ENCODE data around the gene NQO2.
"Not testable (repeated sequence)": the region's sequence is repeated elsewhere in the genome, so short reads cannot be mapped to it uniquely, and the experiment has no call there.

NQO2 gene

DNA sequence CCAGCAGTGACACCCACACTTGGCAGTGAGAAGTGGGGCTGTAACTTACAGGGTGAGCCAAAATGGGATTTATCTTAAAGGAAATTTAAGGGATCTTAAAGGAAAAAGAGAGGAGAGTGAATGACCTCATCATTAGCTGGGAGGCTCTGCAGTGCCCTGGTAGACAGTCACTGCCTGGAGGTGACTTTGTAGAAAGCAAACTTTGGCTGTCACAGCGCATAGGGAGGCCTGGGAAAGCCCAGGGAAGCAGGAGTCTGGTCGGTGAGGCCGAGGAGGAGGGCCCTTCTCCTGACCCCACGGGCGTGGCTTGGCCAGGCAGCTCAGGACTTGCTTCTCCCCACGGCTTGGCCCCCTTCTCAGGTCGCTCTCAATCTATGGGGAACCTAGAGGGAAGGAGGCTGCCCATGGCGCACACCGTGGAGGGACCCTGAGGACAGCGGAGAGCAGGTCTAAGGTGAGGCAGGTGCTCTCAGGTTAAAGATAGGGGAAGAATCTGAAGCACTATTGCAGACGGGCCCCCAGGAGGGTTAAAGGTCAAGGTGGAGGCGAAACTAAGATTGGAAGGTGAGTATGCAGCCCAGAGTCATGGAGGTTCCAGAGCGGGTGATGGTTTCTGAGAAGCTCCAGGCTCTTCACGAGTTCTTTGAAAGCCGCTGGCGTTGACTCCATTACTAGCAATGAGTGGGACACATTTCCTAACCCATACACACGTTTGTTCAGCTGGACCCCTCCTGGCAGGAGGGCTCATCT is 53.0 kb downstream of the NQO2 start:
- H3K4me3 ChIP-seq (ENCODE audit: low read depth, low read length), result no peak overlapping the region
- ChIA-PET POLR2A (interaction anchor here (0.8 kb wide), 1 partner anchor 51 kb away, joined by 3 read pairs; no protein-coding TSS in a partner anchor), CTCF (interaction anchor here (0.7 to 7.4 kb wide), 6 partner anchors 23 to 65 kb away, joined by 3 to 69 read pairs (median 4); partner anchors contain the start of gene NQO2)
- DNase-seq (ENCODE audit: low read depth, low spot score), result no peak
- TF ChIP-seq, protein P1, sequence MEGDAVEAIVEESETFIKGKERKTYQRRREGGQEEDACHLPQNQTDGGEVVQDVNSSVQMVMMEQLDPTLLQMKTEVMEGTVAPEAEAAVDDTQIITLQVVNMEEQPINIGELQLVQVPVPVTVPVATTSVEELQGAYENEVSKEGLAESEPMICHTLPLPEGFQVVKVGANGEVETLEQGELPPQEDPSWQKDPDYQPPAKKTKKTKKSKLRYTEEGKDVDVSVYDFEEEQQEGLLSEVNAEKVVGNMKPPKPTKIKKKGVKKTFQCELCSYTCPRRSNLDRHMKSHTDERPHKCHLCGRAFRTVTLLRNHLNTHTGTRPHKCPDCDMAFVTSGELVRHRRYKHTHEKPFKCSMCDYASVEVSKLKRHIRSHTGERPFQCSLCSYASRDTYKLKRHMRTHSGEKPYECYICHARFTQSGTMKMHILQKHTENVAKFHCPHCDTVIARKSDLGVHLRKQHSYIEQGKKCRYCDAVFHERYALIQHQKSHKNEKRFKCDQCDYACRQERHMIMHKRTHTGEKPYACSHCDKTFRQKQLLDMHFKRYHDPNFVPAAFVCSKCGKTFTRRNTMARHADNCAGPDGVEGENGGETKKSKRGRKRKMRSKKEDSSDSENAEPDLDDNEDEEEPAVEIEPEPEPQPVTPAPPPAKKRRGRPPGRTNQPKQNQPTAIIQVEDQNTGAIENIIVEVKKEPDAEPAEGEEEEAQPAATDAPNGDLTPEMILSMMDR (IDR thresholded peaks at IDR 0.05; ENCODE audit: insufficient read depth, low read length, missing control alignments), result no peak

DNA sequence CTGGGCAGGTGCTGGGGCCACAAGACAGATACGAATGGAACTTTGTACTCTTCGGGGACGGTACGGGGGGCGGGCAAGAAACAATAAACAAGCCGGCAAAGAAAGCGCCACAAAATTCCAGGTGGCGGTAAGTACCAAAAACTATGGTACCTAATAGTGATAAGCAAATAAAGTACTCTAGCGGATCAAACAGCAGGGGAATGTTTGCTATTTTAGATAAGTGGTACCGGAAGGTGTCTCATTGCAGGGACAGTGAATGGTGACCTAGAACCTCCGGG is 53.5 kb downstream of the NQO2 start:
- H3K4me3 ChIP-seq (ENCODE audit: low read depth, low read length), result peak overlapping the region; percentile 55
- ChIA-PET CTCF (interaction anchor here (0.7 to 7.4 kb wide), 11 partner anchors 20 to 207 kb away, joined by 3 to 69 read pairs (median 4); partner anchors contain the start of gene NQO2), POLR2A (interaction anchor here (0.8 to 1.5 kb wide), 3 partner anchors 51 to 63 kb away, joined by 3 to 6 read pairs (median 4); partner anchors contain the start of gene NQO2)
- no peak for DNase-seq (ENCODE audit: low read depth, low spot score)
- TF ChIP-seq, protein P1 (IDR thresholded peaks at IDR 0.05; ENCODE audit: insufficient read depth, low read length, missing control alignments), result no peak

DNA sequence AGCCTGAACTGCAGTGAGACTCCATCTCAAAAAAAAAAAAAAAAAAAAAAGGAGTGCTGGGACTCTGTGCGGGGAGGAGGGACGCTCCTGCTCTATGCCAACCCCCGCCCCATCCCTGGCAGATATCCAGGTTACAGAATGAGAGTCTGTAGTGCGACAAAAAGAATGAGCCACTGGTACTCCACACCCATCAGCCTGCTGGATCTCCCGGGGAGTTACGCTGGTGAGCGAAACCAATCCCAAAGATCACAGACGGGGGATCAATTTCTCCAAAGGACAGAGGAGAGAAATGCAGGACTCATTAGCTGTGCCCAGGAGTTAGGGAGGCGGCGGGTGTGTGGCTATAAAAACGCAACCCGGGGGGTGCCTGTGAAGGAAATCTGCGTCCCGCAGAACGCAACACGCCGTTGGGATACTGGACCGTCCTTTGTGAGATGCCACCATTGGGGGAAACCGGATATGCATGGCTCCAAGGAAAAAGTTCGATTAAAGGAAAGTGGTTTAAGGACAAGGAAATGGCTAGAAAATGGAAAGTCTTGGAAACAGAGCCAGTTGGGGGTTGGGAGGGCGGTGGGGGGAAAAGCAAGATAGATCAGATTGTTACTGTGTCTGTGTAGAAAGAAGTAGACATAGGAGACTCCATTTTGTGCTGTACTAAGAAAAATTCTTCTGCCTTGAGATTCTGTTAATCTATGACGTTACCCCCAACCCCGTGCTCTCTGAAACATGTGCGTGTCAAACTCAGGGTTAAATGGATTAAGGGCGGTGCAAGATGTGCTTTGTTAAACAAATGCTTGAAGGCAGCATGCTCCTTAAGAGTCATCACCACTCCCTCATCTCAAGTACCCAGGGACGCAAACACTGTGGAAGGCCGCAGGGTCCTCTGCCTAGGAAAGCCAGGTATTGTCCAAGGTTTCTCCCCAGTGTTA is 54.8 kb downstream of the NQO2 start:
- H3K4me3 ChIP-seq (ENCODE audit: low read depth, low read length), result peak overlapping the region; percentile 50

DNA sequence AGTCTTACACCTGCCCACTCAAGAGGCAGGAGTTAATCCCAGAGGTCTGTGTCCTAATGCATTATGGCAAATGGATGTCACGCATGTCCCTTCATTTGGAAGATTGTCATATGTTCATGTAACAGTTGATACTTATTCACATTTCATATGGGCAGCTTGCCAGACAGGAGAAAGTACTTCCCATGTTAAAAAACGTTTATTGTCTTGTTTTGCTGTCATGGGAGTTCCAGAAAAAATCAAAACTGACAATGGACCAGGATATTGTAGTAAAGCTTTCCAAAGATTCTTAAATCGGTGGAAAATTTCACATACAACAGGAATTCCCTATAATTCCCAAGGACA is 55.4 kb downstream of the NQO2 start:
- CTCF ChIA-PET, result interaction anchor here (2.4 to 7.4 kb wide), 3 partner anchors 54 to 62 kb away, joined by 12 to 69 read pairs (median 14); partner anchors contain the start of gene NQO2
- POLR2A ChIA-PET, result not testable (repeated sequence)

More for the DNA sequence above, 54.8 kb downstream of the NQO2 start:
- DNase-seq (ENCODE audit: low read depth, low spot score), result not testable (repeated sequence)
- POLR2A ChIA-PET, result interaction anchor here (1.0 to 1.5 kb wide), 2 partner anchors 55 to 65 kb away, joined by 4 to 6 read pairs; partner anchors contain the start of gene NQO2
- CTCF ChIA-PET, result interaction anchor here (1.0 to 7.4 kb wide), 7 partner anchors 21 to 208 kb away, joined by 3 to 69 read pairs (median 7); partner anchors contain the start of gene NQO2

DNA sequence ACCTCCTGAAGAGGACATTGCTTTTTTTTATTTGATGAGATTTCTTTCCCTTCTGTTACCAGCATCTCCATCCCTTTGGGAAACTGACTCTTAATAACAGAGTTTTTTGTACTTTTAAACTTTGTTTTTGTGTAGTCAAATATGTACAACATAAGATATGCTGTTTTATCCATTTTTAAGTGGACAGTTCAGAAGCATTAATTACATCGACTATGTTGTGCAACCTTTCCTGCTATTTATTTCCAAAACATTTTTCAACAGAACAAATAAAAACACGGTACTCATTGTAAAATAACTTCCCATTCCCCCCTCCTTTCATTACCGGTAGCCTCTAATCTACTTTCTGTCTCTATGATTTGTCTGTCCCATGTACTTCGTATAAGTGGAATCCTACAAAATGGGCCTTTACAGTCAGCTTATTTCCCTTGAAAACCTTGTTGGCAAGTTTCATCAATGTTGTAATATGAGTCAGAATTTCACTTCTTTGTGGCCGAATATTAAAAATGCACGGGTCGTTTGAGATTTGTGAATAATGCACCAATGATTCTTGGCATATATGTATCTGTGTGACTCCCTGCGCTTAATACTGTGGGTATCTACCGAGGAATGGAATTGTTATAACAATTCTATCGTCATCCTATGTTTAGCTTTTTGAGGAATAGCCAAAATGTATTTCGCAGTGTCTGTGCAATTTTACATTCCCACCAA is 57.5 kb downstream of the NQO2 start:
- POLR2A ChIA-PET, result no interaction called here
- TF ChIP-seq, protein P1 (IDR thresholded peaks at IDR 0.05; ENCODE audit: insufficient read depth, low read length, missing control alignments), result no peak
- CTCF ChIA-PET, result interaction anchor here (0.6 to 7.4 kb wide), 14 partner anchors 9 to 319 kb away, joined by 3 to 69 read pairs (median 5); partner anchors contain the start of gene NQO2
- no peak overlapping the region for H3K4me3 ChIP-seq (ENCODE audit: low read depth, low read length)
- DNase-seq (ENCODE audit: low read depth, low spot score), result no peak

More for the DNA sequence above, 55.4 kb downstream of the NQO2 start:
- H3K4me3 ChIP-seq (ENCODE audit: low read depth, low read length); DNase-seq (ENCODE audit: low read depth, low spot score): not testable (repeated sequence)

DNA sequence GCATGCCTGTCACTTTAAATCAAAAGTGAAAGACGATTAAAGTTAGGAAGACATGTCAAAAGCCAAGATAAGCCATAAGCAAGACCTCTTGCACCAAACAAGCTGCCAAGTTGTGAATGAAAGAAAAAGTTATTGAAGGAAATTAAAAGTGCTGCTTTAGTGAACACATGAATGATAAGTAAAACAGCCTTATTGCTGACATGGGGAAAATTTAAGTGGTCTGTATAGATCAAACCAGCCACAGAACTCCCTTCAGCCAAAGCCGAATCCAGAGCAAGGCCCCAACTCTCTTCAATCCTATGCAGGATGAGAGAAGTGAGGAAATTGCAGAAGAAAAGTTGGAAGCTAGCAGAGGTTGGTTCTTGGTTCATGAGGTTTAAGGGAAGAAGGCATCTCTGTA is 59.3 kb downstream of the NQO2 start:
- DNase-seq (ENCODE audit: low read depth, low spot score), result no peak
- ChIA-PET CTCF (interaction anchor here (0.8 to 5.1 kb wide), 11 partner anchors 39 to 268 kb away, joined by 3 to 36 read pairs (median 8); partner anchors contain the start of genes NQO2 and SERPINB1), POLR2A (no interaction called here)
- TF ChIP-seq, protein P1 (IDR thresholded peaks at IDR 0.05; ENCODE audit: insufficient read depth, low read length, missing control alignments), result no peak
- H3K4me3 ChIP-seq (ENCODE audit: low read depth, low read length), result no peak overlapping the region

DNA sequence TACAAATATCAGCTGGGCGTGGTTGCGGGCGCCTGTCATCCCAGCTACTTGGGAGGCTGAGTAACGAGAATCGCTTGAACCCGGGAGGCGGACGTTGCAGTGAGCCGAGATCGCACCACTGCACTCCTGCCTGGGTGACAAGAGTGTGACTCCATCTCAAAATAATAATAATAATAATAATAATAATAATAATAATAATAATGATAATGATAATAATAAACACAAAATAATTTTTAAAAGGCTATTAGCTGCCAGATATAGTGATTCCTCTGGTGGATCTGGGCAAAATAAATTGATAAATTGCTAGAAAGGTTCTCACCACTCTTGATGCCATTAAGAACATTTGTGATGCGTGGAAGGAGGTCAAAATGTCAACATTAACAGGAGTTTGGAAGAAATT is 60.4 kb downstream of the NQO2 start:
- H3K4me3 ChIP-seq (ENCODE audit: low read depth, low read length); POLR2A ChIA-PET; DNase-seq (ENCODE audit: low read depth, low spot score): not testable (repeated sequence)
- CTCF ChIA-PET, result interaction anchor here (0.6 to 5.1 kb wide), 8 partner anchors 59 to 110 kb away, joined by 3 to 36 read pairs (median 8); partner anchors contain the start of gene NQO2
